Hepatocyte (in vitro differentiated cells): ENCODE data around the gene PARP12. TPM values are rescaled to one million over a fixed set of nuclear protein-coding genes. Genes with fewer than 3 reads are reported as not detected.

Experiments
- DNase-seq: peaks from one replicate; pipeline ENCODE4 v3.0.0-alpha.2; 2016; ENCODE audit warnings: low spot score
- H2AFZ ChIP-seq: fragments of 200-600 bp; sonication (generic); 2 replicates; pipeline ENCODE4 v1.6.0; 2016; ENCODE audit warnings: antibody characterized with exemption, mild to moderate bottlenecking
- H3K27ac ChIP-seq: fragments of 200-600 bp; sonication (generic); 2 replicates; pipeline ENCODE4 v1.5.1; 2016; ENCODE audit warnings: mild to moderate bottlenecking
- H3K27me3 ChIP-seq: fragments of 200-600 bp; sonication (generic); 2 replicates; pipeline ENCODE4 v1.6.1; 2016
- H3K36me3 ChIP-seq: fragments of 200-600 bp; sonication (generic); replicated peaks from 2 replicates; pipeline ENCODE4 v1.5.1; 2016; ENCODE audit warnings: low read depth; ENCODE audit not compliant: insufficient read depth
- H3K4me1 ChIP-seq: fragments of 200-600 bp; sonication (generic); 2 replicates; pipeline ENCODE4 v1.5.1; 2016; ENCODE audit warnings: mild to moderate bottlenecking, moderate library complexity; ENCODE audit not compliant: insufficient read depth
- H3K4me2 ChIP-seq: fragments of 200-600 bp; sonication (generic); 2 replicates; pipeline ENCODE4 v1.6.0; 2016
- H3K4me3 ChIP-seq: fragments of 200-600 bp; sonication (generic); 2 replicates; pipeline ENCODE4 v1.5.1; 2016; ENCODE audit warnings: mild to moderate bottlenecking
- H3K79me2 ChIP-seq: fragments of 200-600 bp; sonication (generic); 2 replicates; pipeline ENCODE4 v1.6.0; 2017; ENCODE audit warnings: mild to moderate bottlenecking
- H3K9me2 ChIP-seq: fragments of 200-600 bp; sonication (generic); replicated peaks from 2 replicates; pipeline ENCODE4 v1.6.0; 2017; ENCODE audit warnings: mild to moderate bottlenecking; ENCODE audit not compliant: insufficient read depth
- H3K9me3 ChIP-seq: fragments of 200-600 bp; sonication (generic); 2 replicates; pipeline ENCODE4 v1.5.1; 2016; ENCODE audit warnings: low read depth, mild to moderate bottlenecking
- H4K20me1 ChIP-seq: fragments of 200-600 bp; sonication (generic); 2 replicates; pipeline ENCODE4 v1.6.0; 2016; ENCODE audit warnings: mild to moderate bottlenecking; ENCODE audit not compliant: insufficient read depth, poor library complexity, severe bottlenecking
- EZH2 ChIP-seq: fragments of 200-600 bp; sonication (generic); IDR thresholded peaks from 2 replicates; pipeline ENCODE4 v1.6.1; 2016; ENCODE audit warnings: antibody characterized with exemption, mild to moderate bottlenecking, borderline replicate concordance
- EZH2phosphoT487 ChIP-seq: fragments of 200-600 bp; sonication (generic); IDR thresholded peaks from one replicate; pipeline ENCODE4 v1.6.1; 2018; ENCODE audit warnings: antibody characterized with exemption, mild to moderate bottlenecking, low read depth, moderate library complexity; ENCODE audit not compliant: unreplicated experiment, severe bottlenecking
- WGBS: methylation state at CpG from one replicate; pipeline ENCODE4 v1.1.6; 2016; ENCODE audit warnings: low lambda C conversion rate; ENCODE audit errors: missing lambda C conversion rate; 5-methylcytosine and 5-hydroxymethylcytosine counted together
- polyA plus RNA-seq: library from polyadenylated mRNA; unstranded; fragments of >200 nt; fragmentation: Nextera tagmentation; extraction: Ambion mirVana; gene quantifications from 2 replicates; pipeline ENCODE4 v1.2.1, GENCODE V29; 2016
- total RNA-seq: library from RNA; depleted of rRNA; stranded (reverse); fragments of >200 nt; gene quantifications from 2 replicates; pipeline ENCODE4 v1.2.3, GENCODE V29; 2014
- TF ChIP-seq, protein P1 (sequence below): fragments of 200-600 bp; sonication (generic); IDR thresholded peaks from 2 replicates; pipeline ENCODE4 v1.5.1; 2016; ENCODE audit warnings: antibody characterized with exemption, mild to moderate bottlenecking; ENCODE audit not compliant: poor library complexity

Gene PARP12
- total and polyA plus RNA-seq, 2 experiments from 2014 or later = 11.2 to 14.0 TPM

DNA sequence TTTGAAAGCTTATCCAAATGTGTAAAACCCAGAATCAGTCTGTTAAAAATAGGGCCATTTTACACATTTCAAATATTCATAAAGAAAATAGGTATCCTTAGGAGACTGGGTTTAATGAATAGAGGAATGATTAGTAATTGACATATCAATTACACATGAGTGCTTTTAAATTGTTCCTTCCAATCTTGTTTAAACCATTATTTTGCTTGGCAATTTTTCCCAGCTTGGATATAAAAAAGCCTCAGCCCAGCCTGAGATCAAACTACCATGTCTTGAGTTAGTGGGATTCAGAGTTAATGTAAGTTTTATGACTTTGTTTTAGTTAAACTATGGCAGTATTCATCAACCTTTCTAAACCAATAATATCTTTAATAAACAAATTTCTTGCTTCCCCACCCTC lies 28.3 kb downstream of the PARP12 start:
- Histone ChIP-seq H2AFZ (no peak overlapping the region), H3K36me3 (no peaks in the 10 kb centered on the region), H3K79me2 (no peaks in the 10 kb centered on the region), H3K9me3 (no peaks in the 10 kb centered on the region), H3K9me2 (no peaks in the 10 kb centered on the region), H4K20me1 (no peaks in the 10 kb centered on the region), H3K4me2 (no peak overlapping the region), H3K27me3 (no peaks in the 10 kb centered on the region), H3K4me1 (no peaks in the 10 kb centered on the region), H3K27ac (no peak overlapping the region), H3K4me3 (no peak overlapping the region)
- DNase-seq = no peak
- TF ChIP-seq EZH2 = no peak
- TF ChIP-seq EZH2phosphoT487 = no peak
- TF ChIP-seq, protein P1, sequence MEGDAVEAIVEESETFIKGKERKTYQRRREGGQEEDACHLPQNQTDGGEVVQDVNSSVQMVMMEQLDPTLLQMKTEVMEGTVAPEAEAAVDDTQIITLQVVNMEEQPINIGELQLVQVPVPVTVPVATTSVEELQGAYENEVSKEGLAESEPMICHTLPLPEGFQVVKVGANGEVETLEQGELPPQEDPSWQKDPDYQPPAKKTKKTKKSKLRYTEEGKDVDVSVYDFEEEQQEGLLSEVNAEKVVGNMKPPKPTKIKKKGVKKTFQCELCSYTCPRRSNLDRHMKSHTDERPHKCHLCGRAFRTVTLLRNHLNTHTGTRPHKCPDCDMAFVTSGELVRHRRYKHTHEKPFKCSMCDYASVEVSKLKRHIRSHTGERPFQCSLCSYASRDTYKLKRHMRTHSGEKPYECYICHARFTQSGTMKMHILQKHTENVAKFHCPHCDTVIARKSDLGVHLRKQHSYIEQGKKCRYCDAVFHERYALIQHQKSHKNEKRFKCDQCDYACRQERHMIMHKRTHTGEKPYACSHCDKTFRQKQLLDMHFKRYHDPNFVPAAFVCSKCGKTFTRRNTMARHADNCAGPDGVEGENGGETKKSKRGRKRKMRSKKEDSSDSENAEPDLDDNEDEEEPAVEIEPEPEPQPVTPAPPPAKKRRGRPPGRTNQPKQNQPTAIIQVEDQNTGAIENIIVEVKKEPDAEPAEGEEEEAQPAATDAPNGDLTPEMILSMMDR = no peak

DNA sequence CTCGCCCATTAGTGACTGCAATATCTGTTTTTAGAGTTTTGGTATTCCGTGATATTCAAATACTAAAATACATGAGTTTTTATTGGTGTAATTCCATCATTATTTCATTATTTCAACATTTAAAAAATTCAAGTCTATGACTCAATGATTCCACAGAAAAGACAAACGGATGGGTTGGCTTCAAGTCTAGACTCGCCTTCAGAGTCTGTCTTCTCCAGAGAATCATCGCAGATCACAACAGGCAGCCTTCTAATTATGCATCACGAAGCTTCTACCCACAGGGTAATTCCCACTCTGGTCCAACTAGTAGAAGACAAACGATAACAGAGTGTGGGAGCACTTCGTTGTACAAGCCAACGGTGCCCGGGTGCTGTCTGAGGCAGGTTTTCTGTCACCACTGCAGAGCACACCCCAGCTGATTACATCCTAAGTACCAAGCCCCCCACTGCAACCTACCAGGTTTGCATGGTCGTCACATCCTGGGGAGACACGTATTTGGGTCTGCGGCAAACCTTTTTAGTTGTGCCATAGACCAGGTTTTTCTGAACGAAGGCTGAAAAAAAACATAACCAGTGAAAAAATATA lies 28.9 kb downstream of the PARP12 start:
- 90% methylated on average over 14 of the region's 14 CpGs for WGBS

DNA sequence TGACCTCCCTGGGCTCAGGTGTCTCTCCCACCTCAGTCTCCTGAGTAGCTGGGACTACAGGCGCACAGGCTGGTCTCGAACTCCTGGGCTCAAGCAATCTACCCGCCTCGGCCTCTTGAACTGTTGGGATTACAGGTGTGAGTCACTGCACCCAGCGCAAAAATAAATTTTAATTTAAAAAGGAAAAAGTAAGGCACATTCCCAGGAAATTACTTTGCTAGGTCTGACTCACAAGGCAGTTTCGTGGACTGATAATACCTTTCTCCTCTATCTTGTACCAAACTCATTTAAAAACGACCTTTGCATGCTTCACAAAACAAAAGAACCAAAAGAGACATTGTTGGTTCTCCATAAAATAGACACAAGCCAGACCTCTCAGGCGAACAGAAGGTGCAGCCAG lies 29.7 kb downstream of the PARP12 start:
- Histone ChIP-seq H3K9me2 (no peaks in the 10 kb centered on the region), H3K9me3 (no peaks in the 10 kb centered on the region), H3K4me1 (no peaks in the 10 kb centered on the region), H3K36me3 (no peaks in the 10 kb centered on the region), H3K79me2 (no peaks in the 10 kb centered on the region), H3K27ac (no peak overlapping the region), H3K27me3 (no peaks in the 10 kb centered on the region), H3K4me3 (no peak overlapping the region), H3K4me2 (no peak overlapping the region), H2AFZ (no peak overlapping the region), H4K20me1 (no peaks in the 10 kb centered on the region)
- TF ChIP-seq, protein P1 = no peak
- TF ChIP-seq EZH2phosphoT487 (no peak), EZH2 (no peak)
- no peak for DNase-seq
- 84% methylated on average over 8 of the region's 8 CpGs for WGBS

More for the DNA sequence above, 28.9 kb downstream of the PARP12 start:
- Histone ChIP-seq H3K4me3 (no peak overlapping the region), H3K4me2 (no peak overlapping the region), H3K27ac (no peak overlapping the region), H3K79me2 (no peaks in the 10 kb centered on the region), H3K4me1 (no peaks in the 10 kb centered on the region), H3K9me2 (no peaks in the 10 kb centered on the region), H3K36me3 (no peaks in the 10 kb centered on the region), H2AFZ (no peak overlapping the region), H3K27me3 (no peaks in the 10 kb centered on the region), H4K20me1 (no peaks in the 10 kb centered on the region), H3K9me3 (no peaks in the 10 kb centered on the region)
- no peak for DNase-seq
- TF ChIP-seq, protein P1 = no peak
- no peak for TF ChIP-seq EZH2
- no peak for TF ChIP-seq EZH2phosphoT487

DNA sequence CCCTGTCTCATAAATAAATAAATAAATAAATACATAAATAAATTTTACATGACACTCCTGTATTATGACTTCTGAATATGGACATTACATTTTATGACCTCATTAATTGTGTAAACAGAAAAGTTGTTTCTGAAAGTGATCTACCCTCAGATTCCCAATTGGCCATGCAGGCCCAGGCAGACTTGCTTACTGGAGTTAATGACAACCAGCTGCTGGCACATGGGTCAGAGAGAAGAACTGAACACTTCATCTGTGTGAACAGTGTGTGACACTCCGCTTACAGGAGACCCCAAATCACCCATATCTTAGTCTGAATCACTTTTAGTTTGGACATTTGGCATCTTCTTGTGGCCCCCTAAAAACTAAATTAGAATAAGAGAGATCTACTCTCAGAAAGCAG lies 31.4 kb downstream of the PARP12 start:
- Histone ChIP-seq H3K4me3 (no peak overlapping the region), H3K9me2 (no peaks in the 10 kb centered on the region), H2AFZ (no peak overlapping the region), H3K9me3 (no peaks in the 10 kb centered on the region), H3K4me2 (no peak overlapping the region), H4K20me1 (no peaks in the 10 kb centered on the region), H3K27me3 (no peaks in the 10 kb centered on the region), H3K36me3 (no peaks in the 10 kb centered on the region), H3K4me1 (no peaks in the 10 kb centered on the region), H3K27ac (no peak overlapping the region), H3K79me2 (no peaks in the 10 kb centered on the region)
- TF ChIP-seq, protein P1 = no peak
- no peak for TF ChIP-seq EZH2phosphoT487
- TF ChIP-seq EZH2 = no peak
- 76% methylated on average over 1 of the region's 1 CpG for WGBS
- no peak for DNase-seq
